Gastroesophageal sphincter (tissue), 4 donors: ENCODE data around the gene COL2A1. TPM values are rescaled to one million over a fixed set of nuclear protein-coding genes. Genes with fewer than 3 reads are reported as not detected.

Experiments used
- ATAC-seq: fragments of 150-250 bp; one replicate; pipeline ENCODE4 v1.9.1; 2016; ENCODE audit warnings: mild to moderate bottlenecking, moderate library complexity
- H3K27ac ChIP-seq, 4 donors: fragments of 200-600 bp; sonication (generic) in 3 of 4; 1 replicate in 3 of 4; 2 replicates in 1 of 4; pipeline ENCODE4 v1.5.1; 2016 to 2019
- H3K27me3 ChIP-seq: fragments of 200-600 bp; sonication (generic); one replicate; pipeline ENCODE4 v1.5.1; 2019
- H3K36me3 ChIP-seq, 2 donors: fragments of 200-600 bp; sonication (generic); one replicate each; pipeline ENCODE4 v1.5.1; 2019; ENCODE audit warnings: control low read depth in 1 of 2
- H3K4me1 ChIP-seq, 3 donors: fragments of 200-600 bp; sonication (generic); 1 replicate in 2 of 3; 2 replicates in 1 of 3; pipeline ENCODE4 v1.5.1; 2016 to 2019; ENCODE audit warnings: control low read depth in 2 of 3
- H3K4me3 ChIP-seq, 2 donors: fragments of 200-600 bp; sonication (generic); one replicate each; pipeline ENCODE4 v1.5.1; 2019; ENCODE audit warnings: mild to moderate bottlenecking in 1 of 2, moderate library complexity in 1 of 2
- H3K9me3 ChIP-seq, 3 donors: fragments of 200-600 bp; sonication (generic); one replicate each; pipeline ENCODE4 v1.5.1; 2017 to 2019; ENCODE audit warnings: control low read depth in 2 of 3
- CTCF ChIP-seq, 4 experiments: fragments of 200-600 bp in 2 of 4; fragments of 450-650 bp in 2 of 4; sonication (generic) in 1 of 4; IDR thresholded peaks; one replicate each; pipeline ENCODE4 v1.5.1; 2017 to 2019; ENCODE audit warnings: antibody characterized with exemption in 4 of 4, mild to moderate bottlenecking in 2 of 4, moderate library complexity in 2 of 4
- EP300 ChIP-seq: sonication (generic); formaldehyde crosslinking; IDR thresholded peaks from one replicate; pipeline ENCODE4 v1.6.1; 2017; ENCODE audit warnings: antibody characterized with exemption, mild to moderate bottlenecking
- POLR2A ChIP-seq, 2 donors: fragments of 450-650 bp; IDR thresholded peaks; one replicate each; pipeline ENCODE4 v1.6.1; 2017; ENCODE audit warnings: antibody characterized with exemption in 2 of 2, mild to moderate bottlenecking in 2 of 2, moderate library complexity in 1 of 2
- POLR2AphosphoS5 ChIP-seq: sonication (generic); formaldehyde crosslinking; IDR thresholded peaks from one replicate; pipeline ENCODE4 v1.6.1; 2017; ENCODE audit warnings: antibody characterized with exemption
- WGBS, 2 donors: methylation state at CpG; one replicate each; pipeline ENCODE4 v1.1.5; 2018; ENCODE audit warnings: low coverage in 1 of 2; 5-methylcytosine and 5-hydroxymethylcytosine counted together
- total RNA-seq, 4 donors: library from RNA; depleted of rRNA; stranded (reverse); fragments of >200 nt; gene quantifications; one replicate each; pipeline ENCODE4 v1.1.0, GENCODE V29; 2016

COL2A1 gene
- total RNA-seq, 4 donors from 2014 or later = not detected

GRCh38 chr12:47950856-47951468, 53.3 kb downstream of the COL2A1 start:
- no peak overlapping the region for H3K27ac ChIP-seq
- no peaks in the 10 kb centered on the region for H3K36me3 ChIP-seq
- H3K27me3 ChIP-seq = no peaks in the 10 kb centered on the region
- H3K4me3 ChIP-seq = no peak overlapping the region
- ATAC-seq = no peak
- H3K9me3 ChIP-seq = no peaks in the 10 kb centered on the region
- WGBS, 2 donors = 67 to 69% methylated on average over 4 to 5 of the region's 8 CpGs
- TF ChIP-seq POLR2A (IDR thresholded peaks at IDR 0.05) (no peak), POLR2AphosphoS5 (no peak), CTCF (IDR thresholded peaks at IDR 0.05) (no peak), EP300 (no peak)
- H3K4me1 ChIP-seq = peaks cover 0 to 6% (median 0%) of the 10 kb centered on the region in 3 donors

- H3K4me3 ChIP-seq = no peak overlapping the region
- TF ChIP-seq CTCF (IDR thresholded peaks at IDR 0.05) (peak in 3 of 4 experiments; percentile 74 to 82 (median 78)), EP300 (no peak)
- 50 to 67% methylated on average over 14 to 27 of the region's 32 CpGs for WGBS, 2 donors
- no peak overlapping the region for H3K27ac ChIP-seq
- no peaks in the 10 kb centered on the region for H3K36me3 ChIP-seq
- no peaks in the 10 kb centered on the region for H3K9me3 ChIP-seq
- ATAC-seq = peak; percentile 78
- no peaks in the 10 kb centered on the region for H3K27me3 ChIP-seq
- H3K4me1 ChIP-seq = peaks cover 0 to 6% (median 0%) of the 10 kb centered on the region in 3 donors
Observed at GRCh38 chr12:47949441-47950341, 54.6 kb downstream of the COL2A1 start.

GRCh38 chr12:47947341-47947740, 56.9 kb downstream of the COL2A1 start:
- peaks cover 0 to 7% (median 0%) of the 10 kb centered on the region in 3 donors for H3K4me1 ChIP-seq
- no peaks in the 10 kb centered on the region for H3K9me3 ChIP-seq
- H3K27ac ChIP-seq = no peak overlapping the region
- WGBS, 2 donors = 40 to 60% methylated on average over 1 of the region's 12 CpGs
- TF ChIP-seq POLR2A (IDR thresholded peaks at IDR 0.05) = no peak
- no peak for TF ChIP-seq POLR2AphosphoS5
- TF ChIP-seq CTCF (IDR thresholded peaks at IDR 0.05) = no peak
- TF ChIP-seq EP300 = no peak
- H3K27me3 ChIP-seq = peaks cover 17% of the 10 kb centered on the region
- no peak overlapping the region for H3K4me3 ChIP-seq
- no peaks in the 10 kb centered on the region for H3K36me3 ChIP-seq
- ATAC-seq = no peak

GRCh38 chr12:47946413-47947323, 57.6 kb downstream of the COL2A1 start:
- TF ChIP-seq EP300 (no peak), CTCF (IDR thresholded peaks at IDR 0.05) (no peak), POLR2AphosphoS5 (no peak), POLR2A (IDR thresholded peaks at IDR 0.05) (no peak)
- ATAC-seq = no peak
- Histone ChIP-seq H3K4me3 (no peak overlapping the region), H3K27ac (no peak overlapping the region), H3K27me3 (peaks cover 23% of the 10 kb centered on the region), H3K9me3 (no peaks in the 10 kb centered on the region), H3K36me3 (no peaks in the 10 kb centered on the region), H3K4me1 (peaks cover 0 to 12% (median 0%) of the 10 kb centered on the region in 3 donors)
- 66 to 75% methylated on average over 11 to 15 of the region's 27 CpGs for WGBS, 2 donors
